Kidney epithelial cell (primary cell): ENCODE data around the gene IRAK1BP1. TPM values are rescaled to one million over a fixed set of nuclear protein-coding genes. Genes with fewer than 3 reads are reported as not detected.

Experiments used
- DNase-seq: peaks from one replicate; pipeline ENCODE4 v3.0.0-alpha.2; 2010; ENCODE audit warnings: low read depth
- H3K27me3 ChIP-seq: 2 replicates; pipeline ENCODE4 v1.6.0; 2011; ENCODE audit warnings: low read length; ENCODE audit not compliant: control insufficient read depth, insufficient read depth
- H3K36me3 ChIP-seq: 2 replicates; pipeline ENCODE4 v1.5.1; 2011; ENCODE audit warnings: low read length; ENCODE audit not compliant: control insufficient read depth, insufficient read depth
- H3K4me3 ChIP-seq: 2 replicates; pipeline ENCODE4 v1.5.1; 2011; ENCODE audit warnings: low read depth, mild to moderate bottlenecking, control low read depth, low read length
- total RNA-seq: library from RNA; depleted of rRNA; stranded (reverse); fragments of >200 nt; gene quantifications from 2 replicates; pipeline ENCODE4 v1.2.3, GENCODE V29; 2015
- TF ChIP-seq, protein P1 (sequence below): IDR thresholded peaks from 2 replicates; pipeline ENCODE4 v1.5.1; 2011; ENCODE audit warnings: mild to moderate bottlenecking, moderate library complexity, low read length, control low read depth, inconsistent platforms; ENCODE audit not compliant: insufficient read depth, poor library complexity, severe bottlenecking

IRAK1BP1 gene
- total RNA-seq, 1 donor from 2014 or later = 4.5 TPM

GRCh38 chr6:78832091-78832808 lies 35.1 kb upstream of the IRAK1BP1 start:
- DNase-seq = no peak
- H3K27me3 ChIP-seq = no peaks in the 10 kb centered on the region
- no peak overlapping the region for H3K4me3 ChIP-seq
- TF ChIP-seq, protein P1, sequence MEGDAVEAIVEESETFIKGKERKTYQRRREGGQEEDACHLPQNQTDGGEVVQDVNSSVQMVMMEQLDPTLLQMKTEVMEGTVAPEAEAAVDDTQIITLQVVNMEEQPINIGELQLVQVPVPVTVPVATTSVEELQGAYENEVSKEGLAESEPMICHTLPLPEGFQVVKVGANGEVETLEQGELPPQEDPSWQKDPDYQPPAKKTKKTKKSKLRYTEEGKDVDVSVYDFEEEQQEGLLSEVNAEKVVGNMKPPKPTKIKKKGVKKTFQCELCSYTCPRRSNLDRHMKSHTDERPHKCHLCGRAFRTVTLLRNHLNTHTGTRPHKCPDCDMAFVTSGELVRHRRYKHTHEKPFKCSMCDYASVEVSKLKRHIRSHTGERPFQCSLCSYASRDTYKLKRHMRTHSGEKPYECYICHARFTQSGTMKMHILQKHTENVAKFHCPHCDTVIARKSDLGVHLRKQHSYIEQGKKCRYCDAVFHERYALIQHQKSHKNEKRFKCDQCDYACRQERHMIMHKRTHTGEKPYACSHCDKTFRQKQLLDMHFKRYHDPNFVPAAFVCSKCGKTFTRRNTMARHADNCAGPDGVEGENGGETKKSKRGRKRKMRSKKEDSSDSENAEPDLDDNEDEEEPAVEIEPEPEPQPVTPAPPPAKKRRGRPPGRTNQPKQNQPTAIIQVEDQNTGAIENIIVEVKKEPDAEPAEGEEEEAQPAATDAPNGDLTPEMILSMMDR = no peak
- H3K36me3 ChIP-seq = no peaks in the 10 kb centered on the region

DNA sequence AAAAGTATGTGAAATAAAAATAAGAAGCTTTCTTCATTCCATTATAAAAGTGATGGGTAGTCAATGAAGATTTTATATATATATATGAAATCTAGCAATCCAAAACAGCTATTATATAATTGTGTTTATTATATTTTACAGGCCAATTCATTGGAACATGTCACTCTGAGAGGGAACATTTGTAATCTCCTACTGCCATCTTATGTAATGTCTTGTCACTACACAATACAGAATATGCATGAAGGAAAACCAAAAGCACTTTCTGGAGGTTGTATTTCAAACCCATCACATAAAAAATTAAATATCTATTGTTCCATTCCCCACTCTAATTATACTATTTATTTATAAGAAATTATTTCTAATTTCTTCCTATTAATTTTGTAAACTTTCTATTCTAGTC lies 31.5 kb upstream of the IRAK1BP1 start:
- Histone ChIP-seq H3K4me3 (no peak overlapping the region), H3K27me3 (no peaks in the 10 kb centered on the region), H3K36me3 (no peaks in the 10 kb centered on the region)
- no peak for DNase-seq
- TF ChIP-seq, protein P1 = no peak

GRCh38 chr6:78836598-78836997 lies 30.8 kb upstream of the IRAK1BP1 start:
- no peak for DNase-seq
- Histone ChIP-seq H3K27me3 (no peaks in the 10 kb centered on the region), H3K4me3 (no peak overlapping the region), H3K36me3 (no peaks in the 10 kb centered on the region)
- TF ChIP-seq, protein P1 = no peak

GRCh38 chr6:78841111-78841510 lies 26.2 kb upstream of the IRAK1BP1 start:
- DNase-seq = no peak
- no peaks in the 10 kb centered on the region for H3K27me3 ChIP-seq
- TF ChIP-seq, protein P1 = no peak
- no peaks in the 10 kb centered on the region for H3K36me3 ChIP-seq
- no peak overlapping the region for H3K4me3 ChIP-seq

DNA sequence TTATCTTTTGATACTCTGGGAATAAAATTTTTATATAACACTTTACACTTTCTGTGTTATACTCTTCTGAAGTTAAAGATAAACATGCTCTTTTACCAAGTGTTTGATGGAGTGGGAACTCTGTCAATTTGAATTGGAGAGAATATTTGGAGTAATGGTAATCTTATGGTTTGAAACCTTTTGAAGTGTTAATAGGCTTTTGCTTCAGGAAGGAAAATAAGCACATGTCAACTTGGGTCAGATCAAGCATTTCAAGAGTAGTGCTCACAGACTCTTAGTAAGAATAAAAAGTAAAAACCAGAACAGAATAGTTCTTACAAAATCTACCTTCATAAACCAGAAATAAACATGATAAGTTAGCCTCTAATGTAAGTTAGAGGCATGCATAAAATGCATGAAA lies 24.4 kb upstream of the IRAK1BP1 start:
- Histone ChIP-seq H3K4me3 (no peak overlapping the region), H3K36me3 (no peaks in the 10 kb centered on the region)

More for the DNA sequence above, 24.4 kb upstream of the IRAK1BP1 start:
- no peak for DNase-seq
- H3K27me3 ChIP-seq = no peaks in the 10 kb centered on the region
- TF ChIP-seq, protein P1 = no peak
